ENCODE data around the gene EPB42. TPM values are rescaled to one million over a fixed set of nuclear protein-coding genes. Genes with fewer than 3 reads are reported as not detected.

Gene EPB42
- total and polyA plus RNA-seq, 2 experiments from 2014 or later = not detected

GRCh38 chr15:43210807-43211206 is 10.0 kb downstream of the EPB42 start:
- Histone ChIP-seq H3K79me2 (ENCODE audit: insufficient read depth) (no peaks in the 10 kb centered on the region), H3K9me2 (ENCODE audit: insufficient read depth) (no peaks in the 10 kb centered on the region), H3K4me2 (ENCODE audit: unreplicated experiment) (no peak overlapping the region), H3K27ac (no peak overlapping the region), H3K9ac (no peak overlapping the region), H3K36me3 (ENCODE audit: low read depth) (no peaks in the 10 kb centered on the region), H3K4me3 (no peak overlapping the region), H3K4me1 (ENCODE audit: insufficient read depth) (no peaks in the 10 kb centered on the region), H3K27me3 (replicated peaks; ENCODE audit: insufficient read depth) (peaks cover 32% of the 10 kb centered on the region), H2AFZ (no peak overlapping the region), H3K9me3 (ENCODE audit: low read depth) (no peaks in the 10 kb centered on the region), H4K20me1 (ENCODE audit: insufficient read depth) (no peaks in the 10 kb centered on the region), H3F3A (ENCODE audit: insufficient read depth) (no peaks in the 10 kb centered on the region)
- in situ Hi-C loops (cut with MboI) = no loop called here
- 68 to 69% methylated on average over 9 of the region's 9 CpGs for WGBS, 2 experiments (ENCODE audit: low coverage in 1 of 2, low lambda C conversion rate in 2 of 2, missing lambda C conversion rate in 2 of 2)
- no peak for DNase-seq
- TF ChIP-seq EZH2phosphoT487 (IDR thresholded peaks at IDR 0.05; ENCODE audit: insufficient read depth, low read depth) (no peak), EZH2 (IDR thresholded peaks at IDR 0.05; ENCODE audit: insufficient read depth, poor library complexity, severe bottlenecking) (no peak)

GRCh38 chr15:43210172-43210745 is 10.6 kb downstream of the EPB42 start:
- Histone ChIP-seq H2AFZ (no peak overlapping the region), H3K79me2 (ENCODE audit: insufficient read depth) (no peaks in the 10 kb centered on the region), H3K4me2 (ENCODE audit: unreplicated experiment) (no peak overlapping the region), H3K9ac (no peak overlapping the region), H3K27ac (no peak overlapping the region), H3K36me3 (ENCODE audit: low read depth) (no peaks in the 10 kb centered on the region), H4K20me1 (ENCODE audit: insufficient read depth) (no peaks in the 10 kb centered on the region), H3K9me3 (ENCODE audit: low read depth) (no peaks in the 10 kb centered on the region), H3F3A (ENCODE audit: insufficient read depth) (no peaks in the 10 kb centered on the region), H3K4me1 (ENCODE audit: insufficient read depth) (no peaks in the 10 kb centered on the region), H3K27me3 (replicated peaks; ENCODE audit: insufficient read depth) (peaks cover 32% of the 10 kb centered on the region), H3K9me2 (ENCODE audit: insufficient read depth) (no peaks in the 10 kb centered on the region), H3K4me3 (no peak overlapping the region)
- TF ChIP-seq EZH2phosphoT487 (IDR thresholded peaks at IDR 0.05; ENCODE audit: insufficient read depth, low read depth) (no peak), EZH2 (IDR thresholded peaks at IDR 0.05; ENCODE audit: insufficient read depth, poor library complexity, severe bottlenecking) (no peak)
- 68 to 80% methylated on average over 13 to 15 of the region's 15 CpGs for WGBS, 2 experiments (ENCODE audit: low coverage in 1 of 2, low lambda C conversion rate in 2 of 2, missing lambda C conversion rate in 2 of 2)
- no peak for DNase-seq
- in situ Hi-C loops (cut with MboI) = no loop called here

GRCh38 chr15:43209059-43209824 is 11.6 kb downstream of the EPB42 start:
- H2AFZ ChIP-seq = no peak overlapping the region
- H3K4me2 ChIP-seq (ENCODE audit: unreplicated experiment) = no peak overlapping the region
- no peaks in the 10 kb centered on the region for H3K79me2 ChIP-seq (ENCODE audit: insufficient read depth)
- no peak overlapping the region for H3K27ac ChIP-seq
- WGBS, 2 experiments (ENCODE audit: low coverage in 1 of 2, low lambda C conversion rate in 2 of 2, missing lambda C conversion rate in 2 of 2) = 76 to 79% methylated on average over 13 of the region's 13 CpGs
- H4K20me1 ChIP-seq (ENCODE audit: insufficient read depth) = no peaks in the 10 kb centered on the region
- DNase-seq = peak; percentile 29
- no peaks in the 10 kb centered on the region for H3K9me2 ChIP-seq (ENCODE audit: insufficient read depth)
- no peaks in the 10 kb centered on the region for H3K36me3 ChIP-seq (ENCODE audit: low read depth)
- H3K4me1 ChIP-seq (ENCODE audit: insufficient read depth) = no peaks in the 10 kb centered on the region
- H3F3A ChIP-seq (ENCODE audit: insufficient read depth) = no peaks in the 10 kb centered on the region
- TF ChIP-seq EZH2 (IDR thresholded peaks at IDR 0.05; ENCODE audit: insufficient read depth, poor library complexity, severe bottlenecking) = no peak
- no peak for TF ChIP-seq EZH2phosphoT487 (IDR thresholded peaks at IDR 0.05; ENCODE audit: insufficient read depth, low read depth)
- in situ Hi-C loops (cut with MboI) = no loop called here
- H3K9ac ChIP-seq = no peak overlapping the region
- H3K4me3 ChIP-seq = no peak overlapping the region
- H3K9me3 ChIP-seq (ENCODE audit: low read depth) = no peaks in the 10 kb centered on the region
- peaks cover 32% of the 10 kb centered on the region for H3K27me3 ChIP-seq (replicated peaks; ENCODE audit: insufficient read depth)

- Histone ChIP-seq H3K36me3 (ENCODE audit: low read depth) (no peaks in the 10 kb centered on the region), H2AFZ (no peak overlapping the region), H3K9ac (no peak overlapping the region), H3K9me3 (ENCODE audit: low read depth) (no peaks in the 10 kb centered on the region), H3K4me1 (ENCODE audit: insufficient read depth) (no peaks in the 10 kb centered on the region), H3K79me2 (ENCODE audit: insufficient read depth) (no peaks in the 10 kb centered on the region), H3F3A (ENCODE audit: insufficient read depth) (no peaks in the 10 kb centered on the region), H4K20me1 (ENCODE audit: insufficient read depth) (no peaks in the 10 kb centered on the region), H3K4me2 (ENCODE audit: unreplicated experiment) (no peak overlapping the region), H3K9me2 (ENCODE audit: insufficient read depth) (no peaks in the 10 kb centered on the region), H3K27ac (no peak overlapping the region), H3K27me3 (replicated peaks; ENCODE audit: insufficient read depth) (peaks cover 32% of the 10 kb centered on the region), H3K4me3 (no peak overlapping the region)
- in situ Hi-C loops (cut with MboI) = no loop called here
- WGBS, 2 experiments (ENCODE audit: low coverage in 1 of 2, low lambda C conversion rate in 2 of 2, missing lambda C conversion rate in 2 of 2) = 46 to 49% methylated on average over 22 to 23 of the region's 23 CpGs
- no peak for TF ChIP-seq EZH2phosphoT487 (IDR thresholded peaks at IDR 0.05; ENCODE audit: insufficient read depth, low read depth)
- TF ChIP-seq EZH2 (IDR thresholded peaks at IDR 0.05; ENCODE audit: insufficient read depth, poor library complexity, severe bottlenecking) = no peak
- no peak for DNase-seq
These were observed 12.5 kb downstream of the EPB42 start for GRCh38 chr15:43208052-43209002.
